H9 (cell line): ENCODE measurements around the gene SNRNP200. TPM values are rescaled to one million over a fixed set of nuclear protein-coding genes. Genes with fewer than 3 reads are reported as not detected.

Source experiments
- DNase-seq: peaks from one replicate; pipeline ENCODE4 v3.0.0-alpha.2; 2017
- H2AFZ ChIP-seq: one replicate; pipeline ENCODE4 v1.6.1; 2013; ENCODE audit warnings: mild to moderate bottlenecking, low read length, control low read depth, moderate library complexity
- H2AK5ac ChIP-seq: 2 replicates; pipeline ENCODE4 v1.6.1; 2013; ENCODE audit warnings: low read length, control low read depth, mixed read lengths; ENCODE audit not compliant: insufficient read length
- H2BK120ac ChIP-seq: one replicate; pipeline ENCODE4 v1.6.1; 2013; ENCODE audit warnings: low read depth, mild to moderate bottlenecking, low read length, control low read depth, inconsistent platforms; ENCODE audit not compliant: poor library complexity, severe bottlenecking
- H2BK12ac ChIP-seq: 2 replicates; pipeline ENCODE4 v1.6.1; 2013; ENCODE audit warnings: low read length, control low read depth, mixed read lengths, low read depth; ENCODE audit not compliant: insufficient read length
- H2BK15ac ChIP-seq: 2 replicates; pipeline ENCODE4 v1.6.1; 2013; ENCODE audit warnings: low read depth, low read length, control low read depth
- H2BK20ac ChIP-seq: one replicate; pipeline ENCODE4 v1.6.1; 2013; ENCODE audit warnings: low read depth, mild to moderate bottlenecking, low read length, control low read depth, inconsistent platforms; ENCODE audit not compliant: poor library complexity, severe bottlenecking
- H2BK5ac ChIP-seq: 2 replicates; pipeline ENCODE4 v1.6.1; 2013; ENCODE audit warnings: low read length, control low read depth, mixed read lengths; ENCODE audit not compliant: insufficient read length
- H3K14ac ChIP-seq: 2 replicates; pipeline ENCODE4 v1.6.1; 2013; ENCODE audit warnings: low read length, control low read depth; ENCODE audit not compliant: insufficient read depth
- H3K18ac ChIP-seq: 2 replicates; pipeline ENCODE4 v1.6.1; 2013; ENCODE audit warnings: low read depth, mild to moderate bottlenecking, mixed read lengths, low read length, control low read depth; ENCODE audit not compliant: insufficient read length
- H3K23ac ChIP-seq: 2 replicates; pipeline ENCODE4 v1.6.1; 2013; ENCODE audit warnings: low read length, control low read depth, mixed read lengths, low read depth; ENCODE audit not compliant: insufficient read length
- H3K23me2 ChIP-seq: 2 replicates; pipeline ENCODE4 v1.6.1; 2013; ENCODE audit warnings: low read depth, mild to moderate bottlenecking, mixed read lengths, low read length, control low read depth; ENCODE audit not compliant: insufficient read length, poor library complexity, severe bottlenecking
- H3K27ac ChIP-seq: 2 replicates; pipeline ENCODE4 v1.5.1; 2013; ENCODE audit warnings: low read length, control low read depth, mixed read lengths, low read depth; ENCODE audit not compliant: insufficient read length
- H3K27me3 ChIP-seq: 2 replicates; pipeline ENCODE4 v1.6.1; 2013; ENCODE audit warnings: low read length, control low read depth, inconsistent platforms; ENCODE audit not compliant: insufficient read depth
- H3K4ac ChIP-seq: 2 replicates; pipeline ENCODE4 v1.6.1; 2013; ENCODE audit warnings: low read depth, mild to moderate bottlenecking, control low read depth, inconsistent platforms, low read length, moderate library complexity
- H3K4me1 ChIP-seq: 2 replicates; pipeline ENCODE4 v1.6.1; 2013; ENCODE audit warnings: low read length, control low read depth, inconsistent platforms; ENCODE audit not compliant: insufficient read depth
- H3K4me2 ChIP-seq: 2 replicates; pipeline ENCODE4 v1.6.1; 2013; ENCODE audit warnings: low read length, control low read depth, mixed read lengths; ENCODE audit not compliant: insufficient read length, insufficient read depth
- H3K56ac ChIP-seq: 2 replicates; pipeline ENCODE4 v1.6.1; 2013; ENCODE audit warnings: low read depth, mild to moderate bottlenecking, mixed read lengths, low read length, control low read depth; ENCODE audit not compliant: insufficient read length
- H3K79me1 ChIP-seq: 2 replicates; pipeline ENCODE4 v1.6.1; 2013; ENCODE audit warnings: low read depth, mild to moderate bottlenecking, moderate library complexity, low read length, control low read depth, inconsistent platforms; ENCODE audit not compliant: insufficient read depth, poor library complexity, severe bottlenecking
- H3K79me2 ChIP-seq: 2 replicates; pipeline ENCODE4 v1.6.1; 2013; ENCODE audit warnings: low read length, control low read depth, inconsistent platforms; ENCODE audit not compliant: insufficient read depth
- H3K9ac ChIP-seq: 2 replicates; pipeline ENCODE4 v1.6.1; 2013; ENCODE audit warnings: low read length, control low read depth, mixed read lengths; ENCODE audit not compliant: insufficient read length; ENCODE audit errors: extremely low read depth
- H3K9me3 ChIP-seq: one replicate; pipeline ENCODE4 v1.6.1; 2013; ENCODE audit warnings: low read depth, low read length, inconsistent platforms; ENCODE audit not compliant: control insufficient read depth
- H3T11ph ChIP-seq: one replicate; pipeline ENCODE4 v1.6.1; 2013; ENCODE audit warnings: mild to moderate bottlenecking, low read length, control low read depth, inconsistent platforms
- H4K20me1 ChIP-seq: one replicate; pipeline ENCODE4 v1.6.1; 2013; ENCODE audit not compliant: control insufficient read depth, insufficient read length, insufficient read depth
- H4K5ac ChIP-seq: 2 replicates; pipeline ENCODE4 v1.6.1; 2013; ENCODE audit warnings: low read depth, mild to moderate bottlenecking, mixed read lengths, low read length, control low read depth; ENCODE audit not compliant: insufficient read length
- H4K8ac ChIP-seq: replicated peaks from 2 replicates; pipeline ENCODE4 v1.6.1; 2013; ENCODE audit warnings: low read length, control low read depth, mixed read lengths, low read depth; ENCODE audit not compliant: insufficient read length
- H4K91ac ChIP-seq: 2 replicates; pipeline ENCODE4 v1.6.1; 2013; ENCODE audit warnings: low read depth, mild to moderate bottlenecking, moderate library complexity, mixed read lengths, low read length, control low read depth; ENCODE audit not compliant: insufficient read length
- H3K27ac Mint-ChIP-seq, 3 experiments: 2 replicates in 2 of 3; 3 replicates in 1 of 3; pipeline ENCODE4 v1.8.0; 2020 to 2021; ENCODE audit warnings: mixed read lengths in 3 of 3, mild to moderate bottlenecking in 1 of 3, moderate library complexity in 1 of 3
- H3K27me3 Mint-ChIP-seq: 2 replicates; pipeline ENCODE4 v1.8.0; 2021; ENCODE audit warnings: low read depth, mild to moderate bottlenecking, moderate library complexity, mixed read lengths
- H3K36me3 Mint-ChIP-seq, 3 experiments: 2 replicates in 2 of 3; 3 replicates in 1 of 3; pipeline ENCODE4 v1.8.0; 2020 to 2021; ENCODE audit warnings: low read depth in 3 of 3, mixed read lengths in 3 of 3; ENCODE audit not compliant: insufficient read depth in 1 of 3
- H3K4me1 Mint-ChIP-seq, 2 experiments: 2 replicates each; pipeline ENCODE4 v1.8.0; 2020; ENCODE audit warnings: mixed read lengths in 2 of 2
- H3K4me3 Mint-ChIP-seq, 2 experiments: 2 replicates in 1 of 2; 3 replicates in 1 of 2; pipeline ENCODE4 v1.8.0; 2020 to 2021; ENCODE audit warnings: mild to moderate bottlenecking in 2 of 2, mixed read lengths in 2 of 2, moderate library complexity in 1 of 2
- H3K9me3 Mint-ChIP-seq, 2 experiments: 2 replicates in 1 of 2; 3 replicates in 1 of 2; pipeline ENCODE4 v1.8.0; 2020; ENCODE audit warnings: mild to moderate bottlenecking in 2 of 2, mixed read lengths in 2 of 2, moderate library complexity in 1 of 2
- WGBS: extraction: QIAGEN DNeasy Blood & Tissue Kit; methylation state at CpG from one replicate; pipeline ENCODE4 v1.1.7; 2013; ENCODE audit warnings: missing lambda C conversion rate, low lambda C conversion rate, mixed read lengths; ENCODE audit not compliant: insufficient read length; ENCODE audit errors: extremely low coverage; 5-methylcytosine and 5-hydroxymethylcytosine counted together
- total RNA-seq: library from RNA; stranded (reverse); gene quantifications from 2 replicates; pipeline ENCODE4 v1.2.1, GENCODE V29; 2021
- TF ChIP-seq, protein P1 (sequence below): fragments of 200-600 bp; sonication (generic); conservative IDR thresholded peaks from 3 replicates; pipeline ENCODE4 v1.8.0; 2021; ENCODE audit warnings: antibody characterized with exemption, mild to moderate bottlenecking

The SNRNP200 gene
- total RNA-seq, 1 experiment from 2014 or later, result 215 TPM

DNA sequence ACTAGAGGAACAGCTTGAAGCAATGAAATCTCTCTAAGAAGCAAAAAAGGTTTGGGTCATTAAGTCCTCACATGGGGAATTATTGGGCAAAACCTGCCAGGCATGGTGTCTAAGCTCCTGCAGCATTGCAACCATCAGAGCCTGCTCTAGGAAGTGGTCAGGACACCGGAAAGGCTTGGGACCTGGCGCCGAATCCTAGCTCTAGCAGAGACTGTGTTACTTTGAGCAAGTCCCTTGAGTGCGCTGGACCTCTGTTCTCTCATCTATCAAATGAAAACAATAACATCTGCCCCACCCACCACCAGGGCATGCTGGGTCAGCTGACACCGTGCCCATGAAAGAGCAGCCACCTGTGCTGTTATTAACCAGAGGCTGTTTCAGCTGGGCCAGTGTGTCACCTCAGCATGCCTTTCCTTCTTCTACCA, 45.8 kb downstream of the SNRNP200 start:
- no peak overlapping the region for H4K91ac ChIP-seq
- H3K23me2 ChIP-seq, result no peaks in the 10 kb centered on the region
- Mint-ChIP-seq H3K27me3 (no peaks in the 10 kb centered on the region), H3K4me3 (no peak overlapping the region; a peak in 1 of 5 replicates), H3K36me3 (peaks cover 0 to 30% (median 12%) of the 10 kb centered on the region in 3 experiments; a peak in 6 of 7 replicates), H3K4me1 (peaks cover 14 to 21% of the 10 kb centered on the region in 2 experiments), H3K9me3 (no peaks in the 10 kb centered on the region), H3K27ac (peak overlapping the region in 1 of 3 experiments; percentile 81; a peak in 2 of 7 replicates)
- TF ChIP-seq, protein P1, sequence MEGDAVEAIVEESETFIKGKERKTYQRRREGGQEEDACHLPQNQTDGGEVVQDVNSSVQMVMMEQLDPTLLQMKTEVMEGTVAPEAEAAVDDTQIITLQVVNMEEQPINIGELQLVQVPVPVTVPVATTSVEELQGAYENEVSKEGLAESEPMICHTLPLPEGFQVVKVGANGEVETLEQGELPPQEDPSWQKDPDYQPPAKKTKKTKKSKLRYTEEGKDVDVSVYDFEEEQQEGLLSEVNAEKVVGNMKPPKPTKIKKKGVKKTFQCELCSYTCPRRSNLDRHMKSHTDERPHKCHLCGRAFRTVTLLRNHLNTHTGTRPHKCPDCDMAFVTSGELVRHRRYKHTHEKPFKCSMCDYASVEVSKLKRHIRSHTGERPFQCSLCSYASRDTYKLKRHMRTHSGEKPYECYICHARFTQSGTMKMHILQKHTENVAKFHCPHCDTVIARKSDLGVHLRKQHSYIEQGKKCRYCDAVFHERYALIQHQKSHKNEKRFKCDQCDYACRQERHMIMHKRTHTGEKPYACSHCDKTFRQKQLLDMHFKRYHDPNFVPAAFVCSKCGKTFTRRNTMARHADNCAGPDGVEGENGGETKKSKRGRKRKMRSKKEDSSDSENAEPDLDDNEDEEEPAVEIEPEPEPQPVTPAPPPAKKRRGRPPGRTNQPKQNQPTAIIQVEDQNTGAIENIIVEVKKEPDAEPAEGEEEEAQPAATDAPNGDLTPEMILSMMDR, result no peak
- H3K56ac ChIP-seq, result no peak overlapping the region
- no peak overlapping the region for H2BK5ac ChIP-seq
- no peak overlapping the region for H3K18ac ChIP-seq
- H3T11ph ChIP-seq, result no peak overlapping the region
- H4K5ac ChIP-seq, result no peak overlapping the region
- no peaks in the 10 kb centered on the region for H3K9me3 ChIP-seq
- no CpG with 5 or more reads among the region's 5 CpGs for WGBS
- no peak overlapping the region for H3K4ac ChIP-seq
- H3K4me2 ChIP-seq, result no peak overlapping the region
- no peak overlapping the region for H3K23ac ChIP-seq
- no peak overlapping the region for H4K8ac ChIP-seq
- no peak overlapping the region for H2BK15ac ChIP-seq
- no peak overlapping the region for H2AK5ac ChIP-seq
- H2AFZ ChIP-seq, result no peak overlapping the region
- no peak overlapping the region for H2BK12ac ChIP-seq
- H3K27ac ChIP-seq, result no peak overlapping the region
- DNase-seq, result no peak
- H3K27me3 ChIP-seq, result no peaks in the 10 kb centered on the region
- no peak overlapping the region for H3K14ac ChIP-seq
- H4K20me1 ChIP-seq, result no peaks in the 10 kb centered on the region
- H2BK120ac ChIP-seq, result no peak overlapping the region
- H3K4me1 ChIP-seq, result no peaks in the 10 kb centered on the region
- no peak overlapping the region for H3K9ac ChIP-seq
- no peaks in the 10 kb centered on the region; the same call in 1 of the 2 replicates for H3K79me2 ChIP-seq
- H3K79me1 ChIP-seq, result peaks cover 2% of the 10 kb centered on the region
- no peak overlapping the region for H2BK20ac ChIP-seq
